Measurements from ENCODE around the gene RPS27L. TPM values are rescaled to one million over a fixed set of nuclear protein-coding genes. Genes with fewer than 3 reads are reported as not detected.

RPS27L gene
- total and polyA plus RNA-seq, 2 donors (not counting 1 experiment from before 2014, with no cell fraction given): 481 to 482 TPM

DNA sequence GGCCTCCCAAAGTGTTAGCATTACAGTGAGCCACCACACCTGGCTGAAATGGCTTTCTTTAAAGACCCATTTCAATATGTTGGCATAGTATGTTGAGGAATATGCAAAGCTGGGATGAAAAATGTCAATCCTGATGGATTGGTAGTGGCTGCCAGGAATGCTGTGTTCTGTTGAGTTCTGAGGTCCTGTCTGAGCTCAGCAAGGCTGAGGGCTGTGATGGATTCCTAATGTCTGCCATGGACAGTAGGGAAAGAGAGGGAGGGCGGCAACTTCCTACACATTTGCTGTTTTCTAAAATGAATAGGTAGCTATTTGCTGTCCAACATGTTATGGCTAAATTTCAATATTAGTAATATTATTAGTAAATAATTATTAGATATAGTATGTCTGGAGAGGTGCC, 40.3 kb upstream of the RPS27L start:
- Histone ChIP-seq H3K27me3 (ENCODE audit: control insufficient read depth, insufficient read depth, low read length) (no peaks in the 10 kb centered on the region), H3K9me3 (ENCODE audit: control insufficient read depth, insufficient read depth, low read depth, low read length) (no peaks in the 10 kb centered on the region), H3K4me2 (ENCODE audit: extremely low read depth, insufficient read depth, low read length) (no peak overlapping the region), H3K79me2 (ENCODE audit: control insufficient read depth, insufficient read depth, low read length) (peaks cover 70% of the 10 kb centered on the region), H2AFZ (ENCODE audit: low read length) (no peak overlapping the region), H3K27ac (ENCODE audit: insufficient read depth, low read length) (no peak overlapping the region), H3K36me3 (ENCODE audit: control insufficient read depth, insufficient read depth, low read length) (no peaks in the 10 kb centered on the region), H4K20me1 (ENCODE audit: control insufficient read depth, extremely low read depth, insufficient read depth, low read length) (no peaks in the 10 kb centered on the region), H3K4me3 (replicated peaks in 1 of 4; ENCODE audit: control extremely low read depth in 1 of 4, insufficient read depth in 1 of 4, low read depth in 3 of 4, low read length in 4 of 4) (no peak overlapping the region), H3K9ac (ENCODE audit: insufficient read depth, low read length) (no peak overlapping the region), H3K4me1 (ENCODE audit: control insufficient read depth, extremely low read depth, insufficient read depth, low read length) (peaks cover 23% of the 10 kb centered on the region)
- TF ChIP-seq, protein P1, sequence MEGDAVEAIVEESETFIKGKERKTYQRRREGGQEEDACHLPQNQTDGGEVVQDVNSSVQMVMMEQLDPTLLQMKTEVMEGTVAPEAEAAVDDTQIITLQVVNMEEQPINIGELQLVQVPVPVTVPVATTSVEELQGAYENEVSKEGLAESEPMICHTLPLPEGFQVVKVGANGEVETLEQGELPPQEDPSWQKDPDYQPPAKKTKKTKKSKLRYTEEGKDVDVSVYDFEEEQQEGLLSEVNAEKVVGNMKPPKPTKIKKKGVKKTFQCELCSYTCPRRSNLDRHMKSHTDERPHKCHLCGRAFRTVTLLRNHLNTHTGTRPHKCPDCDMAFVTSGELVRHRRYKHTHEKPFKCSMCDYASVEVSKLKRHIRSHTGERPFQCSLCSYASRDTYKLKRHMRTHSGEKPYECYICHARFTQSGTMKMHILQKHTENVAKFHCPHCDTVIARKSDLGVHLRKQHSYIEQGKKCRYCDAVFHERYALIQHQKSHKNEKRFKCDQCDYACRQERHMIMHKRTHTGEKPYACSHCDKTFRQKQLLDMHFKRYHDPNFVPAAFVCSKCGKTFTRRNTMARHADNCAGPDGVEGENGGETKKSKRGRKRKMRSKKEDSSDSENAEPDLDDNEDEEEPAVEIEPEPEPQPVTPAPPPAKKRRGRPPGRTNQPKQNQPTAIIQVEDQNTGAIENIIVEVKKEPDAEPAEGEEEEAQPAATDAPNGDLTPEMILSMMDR (conservative IDR thresholded peaks at IDR 0.05 in 1 of 2, IDR thresholded peaks at IDR 0.05 in 1 of 2; ENCODE audit: low read depth in 1 of 2, low read length in 2 of 2): no peak
- TF ChIP-seq EZH2 (IDR thresholded peaks at IDR 0.05; ENCODE audit: low read length, missing control alignments): no peak
- DNase-seq (ENCODE audit: low read depth in 2 of 2): no peak

DNA sequence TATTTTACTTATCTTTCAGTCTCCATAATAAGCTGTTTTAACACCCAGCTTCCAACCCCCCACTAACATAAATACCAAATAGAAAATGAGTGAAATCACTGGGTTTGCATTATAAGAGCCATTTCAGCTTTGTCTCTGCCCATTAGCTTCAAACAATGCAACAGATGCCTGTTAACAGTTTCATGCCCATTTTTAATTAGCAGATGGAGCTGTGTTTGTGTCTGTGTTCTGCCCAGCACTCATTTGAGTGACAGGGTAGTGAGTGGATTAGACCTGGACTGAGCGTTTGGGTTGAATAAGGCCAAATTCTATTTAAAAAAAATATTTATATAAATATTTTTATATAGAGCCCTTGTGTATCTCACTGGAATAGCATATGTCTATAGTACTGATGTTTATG, 39.6 kb upstream of the RPS27L start:
- Histone ChIP-seq H3K9ac (ENCODE audit: insufficient read depth, low read length) (no peak overlapping the region), H3K79me2 (ENCODE audit: control insufficient read depth, insufficient read depth, low read length) (peaks cover 76% of the 10 kb centered on the region), H3K4me3 (replicated peaks in 1 of 4; ENCODE audit: control extremely low read depth in 1 of 4, insufficient read depth in 1 of 4, low read depth in 3 of 4, low read length in 4 of 4) (no peak overlapping the region), H3K27me3 (ENCODE audit: control insufficient read depth, insufficient read depth, low read length) (no peaks in the 10 kb centered on the region), H3K36me3 (ENCODE audit: control insufficient read depth, insufficient read depth, low read length) (no peaks in the 10 kb centered on the region), H4K20me1 (ENCODE audit: control insufficient read depth, extremely low read depth, insufficient read depth, low read length) (no peaks in the 10 kb centered on the region), H3K27ac (ENCODE audit: insufficient read depth, low read length) (no peak overlapping the region), H2AFZ (ENCODE audit: low read length) (no peak overlapping the region), H3K4me1 (ENCODE audit: control insufficient read depth, extremely low read depth, insufficient read depth, low read length) (peaks cover 23% of the 10 kb centered on the region), H3K4me2 (ENCODE audit: extremely low read depth, insufficient read depth, low read length) (no peak overlapping the region), H3K9me3 (ENCODE audit: control insufficient read depth, insufficient read depth, low read depth, low read length) (no peaks in the 10 kb centered on the region)
- no peak for DNase-seq (ENCODE audit: low read depth in 2 of 2)
- no peak for TF ChIP-seq EZH2 (IDR thresholded peaks at IDR 0.05; ENCODE audit: low read length, missing control alignments)
- TF ChIP-seq, protein P1 (conservative IDR thresholded peaks at IDR 0.05 in 1 of 2, IDR thresholded peaks at IDR 0.05 in 1 of 2; ENCODE audit: low read depth in 1 of 2, low read length in 2 of 2): no peak

DNA sequence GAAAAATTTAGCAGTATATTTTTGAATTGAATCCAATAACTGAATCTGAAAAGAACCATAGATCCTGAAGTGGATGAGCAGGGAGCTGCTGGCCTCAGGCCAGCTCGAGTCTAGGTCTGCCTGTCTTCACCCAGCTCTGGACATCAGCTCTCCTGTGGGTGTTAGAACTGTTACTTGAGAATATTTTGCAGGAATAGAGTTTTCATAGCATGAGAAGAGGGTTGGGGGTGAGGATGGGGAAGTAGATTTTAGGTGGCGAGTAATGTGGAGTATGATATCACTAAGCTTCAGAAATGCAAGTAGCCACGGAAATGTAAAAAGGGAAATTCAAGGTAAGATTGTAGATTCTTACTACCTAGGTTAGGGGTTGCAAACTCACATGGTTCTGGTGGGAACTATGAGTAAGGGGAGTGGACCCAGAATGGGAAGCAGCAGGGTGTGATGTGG, 38.3 kb upstream of the RPS27L start:
- no peak for TF ChIP-seq EZH2 (IDR thresholded peaks at IDR 0.05; ENCODE audit: low read length, missing control alignments)
- TF ChIP-seq, protein P1 (conservative IDR thresholded peaks at IDR 0.05 in 1 of 2, IDR thresholded peaks at IDR 0.05 in 1 of 2; ENCODE audit: low read depth in 1 of 2, low read length in 2 of 2): no peak
- H4K20me1 ChIP-seq (ENCODE audit: control insufficient read depth, extremely low read depth, insufficient read depth, low read length): no peaks in the 10 kb centered on the region

More for the DNA sequence above, 38.3 kb upstream of the RPS27L start:
- Histone ChIP-seq H3K27ac (ENCODE audit: insufficient read depth, low read length) (no peak overlapping the region), H3K36me3 (ENCODE audit: control insufficient read depth, insufficient read depth, low read length) (no peaks in the 10 kb centered on the region), H3K9ac (ENCODE audit: insufficient read depth, low read length) (no peak overlapping the region), H3K4me2 (ENCODE audit: extremely low read depth, insufficient read depth, low read length) (peak overlapping the region; percentile 55), H3K9me3 (ENCODE audit: control insufficient read depth, insufficient read depth, low read depth, low read length) (no peaks in the 10 kb centered on the region), H3K27me3 (ENCODE audit: control insufficient read depth, insufficient read depth, low read length) (no peaks in the 10 kb centered on the region), H3K4me1 (ENCODE audit: control insufficient read depth, extremely low read depth, insufficient read depth, low read length) (peaks cover 26% of the 10 kb centered on the region), H3K4me3 (replicated peaks in 1 of 4; ENCODE audit: control extremely low read depth in 1 of 4, insufficient read depth in 1 of 4, low read depth in 3 of 4, low read length in 4 of 4) (no peak overlapping the region), H2AFZ (ENCODE audit: low read length) (no peak overlapping the region), H3K79me2 (ENCODE audit: control insufficient read depth, insufficient read depth, low read length) (peaks cover 77% of the 10 kb centered on the region)
- DNase-seq (ENCODE audit: low read depth in 2 of 2): no peak
